K562 (cell line): ENCODE results near the gene TAS2R41. TPM values are rescaled to one million over a fixed set of nuclear protein-coding genes. Genes with fewer than 3 reads are reported as not detected.

Experiments
- ATAC-seq: fragments of 200-7000 bp; cut with Tn5 transposase; 3 replicates; pipeline ENCODE4 v1.9.1; 2020; ENCODE audit warnings: moderate library complexity
- BruUV-seq: library from RNA; stranded (reverse); fragments of 400-500 nt; replicated peaks from 2 replicates; lab custom pipeline; 2021; lab: Mats Ljungman, UMichigan
- CTCF ChIA-PET: fragments of 300-600 bp; formaldehyde crosslinking; extraction: SDS; loops from one replicate; lab custom pipeline; 2021; ENCODE audit warnings: low intra/inter-chr PET ratio; lab: Yijun Ruan, JAX
- POLR2A ChIA-PET: fragments of 300-600, 350-650 bp; sonication (Branson Sonifier 250); formaldehyde crosslinking; extraction: SDS; loops from one replicate; lab custom pipeline; 2021; ENCODE audit warnings: antibody characterized with exemption, inconsistent platforms; lab: Yijun Ruan, JAX
- DNase-seq, 4 experiments: peaks; one replicate each; pipeline versions ENCODE4 v3.0.0 to v3.0.0-alpha.2; 2011 to 2018; ENCODE audit warnings: low spot score in 3 of 4, mixed read lengths in 3 of 4; ENCODE audit errors: extremely low read depth in 1 of 4
- FAIRE-seq: peaks from 2 replicates; lab custom pipeline; 2011; peaks lifted over from hg19 to GRCh38; lab: Jason Lieb, UNC
- H2AFZ ChIP-seq: 2 replicates; pipeline ENCODE4 v1.6.0; 2011; ENCODE audit warnings: low read depth, low read length, control low read depth, inconsistent platforms
- H3K27ac ChIP-seq: fragments of 200-600 bp; 3 replicates; pipeline ENCODE4 v1.8.0; 2011; ENCODE audit warnings: low read depth, mild to moderate bottlenecking, control low read depth, inconsistent platforms, low read length, moderate library complexity, mixed read lengths; ENCODE audit errors: extremely low read depth
- H3K27me3 ChIP-seq, 2 experiments: fragments of 300-600 bp in 1 of 2; 2 replicates in 1 of 2; 3 replicates in 1 of 2; pipeline versions ENCODE4 v1.6.0 to v1.8.0; 2011; ENCODE audit warnings: inconsistent platforms in 2 of 2, low read length in 2 of 2, mild to moderate bottlenecking in 1 of 2, mixed read lengths in 1 of 2, moderate library complexity in 1 of 2; ENCODE audit not compliant: control insufficient read depth in 2 of 2, insufficient read depth in 2 of 2
- H3K36me3 ChIP-seq: fragments of 300-600 bp; 3 replicates; pipeline ENCODE4 v1.8.0; 2011; ENCODE audit warnings: mild to moderate bottlenecking, low read length, inconsistent platforms; ENCODE audit not compliant: control insufficient read depth, insufficient read depth
- H3K4me1 ChIP-seq, 2 experiments: fragments of 200-600 bp in 1 of 2; replicated peaks in 1 of 2; 2 replicates in 1 of 2; 3 replicates in 1 of 2; pipeline versions ENCODE4 v1.5.1 to v1.8.0; 2011; ENCODE audit warnings: inconsistent platforms in 2 of 2, low read length in 2 of 2, mild to moderate bottlenecking in 1 of 2, mixed read lengths in 1 of 2, moderate library complexity in 1 of 2; ENCODE audit not compliant: control insufficient read depth in 2 of 2, insufficient read depth in 2 of 2
- H3K4me2 ChIP-seq: 2 replicates; pipeline ENCODE4 v1.6.1; 2011; ENCODE audit warnings: low read length, control low read depth, inconsistent platforms, mixed read lengths; ENCODE audit not compliant: insufficient read depth
- H3K4me3 ChIP-seq: fragments of 200-600 bp; sonication (generic), shearing (Covaris generic); 2 replicates; pipeline ENCODE4 v1.5.1; 2016; ENCODE audit warnings: control low read depth, inconsistent platforms
- H3K79me2 ChIP-seq: fragments of 200-600 bp; 3 replicates; pipeline ENCODE4 v1.8.0; 2011; ENCODE audit warnings: low read length, inconsistent platforms; ENCODE audit not compliant: control insufficient read depth, insufficient read depth
- H3K9ac ChIP-seq, 2 experiments: 2 replicates each; pipeline versions ENCODE4 v1.6.0 to v1.6.1; 2011; ENCODE audit warnings: low read depth in 2 of 2, low read length in 2 of 2, control low read depth in 1 of 2, inconsistent platforms in 1 of 2, mild to moderate bottlenecking in 1 of 2, mixed read lengths in 1 of 2; ENCODE audit not compliant: insufficient read depth in 1 of 2
- H3K9me1 ChIP-seq: one replicate; pipeline ENCODE4 v1.6.0; 2011; ENCODE audit warnings: inconsistent platforms, mild to moderate bottlenecking, low read length, moderate library complexity; ENCODE audit not compliant: control insufficient read depth, insufficient read depth
- H3K9me3 ChIP-seq: replicated peaks from 2 replicates; pipeline ENCODE4 v1.5.1; 2011; ENCODE audit warnings: low read depth, low read length, inconsistent platforms; ENCODE audit not compliant: control insufficient read depth, insufficient read depth
- H4K20me1 ChIP-seq: replicated peaks from 2 replicates; pipeline ENCODE4 v1.6.1; 2011; ENCODE audit warnings: low read length, inconsistent platforms, mixed read lengths; ENCODE audit not compliant: control insufficient read depth, insufficient read depth
- ADNP ChIP-seq: fragments of 200-800 bp; sonication (Bioruptor generic); IDR thresholded peaks from 2 replicates; pipeline ENCODE4 v1.6.1; 2016; ENCODE audit warnings: missing genetic modification characterization, missing compliant biosample characterization
- CHAMP1 ChIP-seq: fragments of 450-650 bp; IDR thresholded peaks from 2 replicates; pipeline ENCODE4 v1.6.1; 2016; ENCODE audit warnings: mild to moderate bottlenecking
- CREB1 ChIP-seq, 2 experiments: sonication (generic) in 1 of 2; formaldehyde crosslinking in 1 of 2; IDR thresholded peaks; 2 replicates each; pipeline versions ENCODE4 v1.6.1 to v1.8.0; 2012 to 2022; ENCODE audit warnings: inconsistent platforms in 1 of 2, mild to moderate bottlenecking in 1 of 2, missing genetic modification reagents in 1 of 2, moderate library complexity in 1 of 2
- CSDE1 ChIP-seq, 2 experiments: fragments of 450-650 bp; IDR thresholded peaks; 2 replicates each; pipeline ENCODE4 v1.6.1; 2016; ENCODE audit warnings: mild to moderate bottlenecking in 1 of 2
- ERF ChIP-seq: fragments of 450-650 bp; formaldehyde crosslinking; IDR thresholded peaks from 2 replicates; pipeline ENCODE4 v1.4.0; 2020; ENCODE audit warnings: mild to moderate bottlenecking, mixed read lengths
- FOS ChIP-seq: IDR thresholded peaks from 3 replicates; pipeline ENCODE4 v1.6.1; 2011; ENCODE audit not compliant: insufficient read length; ENCODE audit errors: extremely low read depth
- IFI16 ChIP-seq: fragments of 250-450 bp; sonication (Bioruptor Pico); IDR thresholded peaks from 2 replicates; pipeline ENCODE4 v2.1.2; 2022; ENCODE audit warnings: mild to moderate bottlenecking, inconsistent platforms
- KHSRP ChIP-seq: fragments of 450-650 bp; IDR thresholded peaks from 2 replicates; pipeline ENCODE4 v1.6.1; 2017
- MAFG ChIP-seq: fragments of 450-650 bp; conservative IDR thresholded peaks from 2 replicates; pipeline ENCODE4 v1.6.1; 2016; ENCODE audit warnings: missing genetic modification characterization, missing compliant biosample characterization
- PPARD ChIP-seq: fragments of 250-450 bp; sonication (Bioruptor Pico); IDR thresholded peaks from 2 replicates; pipeline ENCODE4 v1.8.0; 2022; ENCODE audit warnings: inconsistent platforms, mild to moderate bottlenecking, moderate library complexity
- SMARCB1 ChIP-seq: IDR thresholded peaks from 2 replicates; pipeline ENCODE4 v1.6.1; 2011; ENCODE audit warnings: improper control_type of control experiment, low read depth; ENCODE audit not compliant: insufficient read length
- TAF1 ChIP-seq: IDR thresholded peaks from 2 replicates; pipeline ENCODE4 v1.6.1; 2011; ENCODE audit warnings: mild to moderate bottlenecking, low read length, moderate library complexity; ENCODE audit not compliant: insufficient read depth, control insufficient read depth, severe bottlenecking; ENCODE audit errors: extremely low read depth
- ZBTB1 ChIP-seq: sonication (generic); formaldehyde crosslinking; IDR thresholded peaks from 2 replicates; pipeline ENCODE4 v1.8.1; 2023; ENCODE audit warnings: missing genetic modification reagents, low read depth, mild to moderate bottlenecking, borderline replicate concordance
- ZFP1 ChIP-seq: fragments of 450-650 bp; formaldehyde crosslinking; IDR thresholded peaks from 2 replicates; pipeline ENCODE4 v1.4.0; 2020; ENCODE audit warnings: mild to moderate bottlenecking, mixed read lengths
- ZNF174 ChIP-seq: fragments of 250-450 bp; sonication (Bioruptor Pico); IDR thresholded peaks from 2 replicates; pipeline ENCODE4 v1.4.0; 2020; ENCODE audit warnings: mild to moderate bottlenecking
- ZNF239 ChIP-seq: fragments of 250-450 bp; sonication (Bioruptor Pico); IDR thresholded peaks from 2 replicates; pipeline ENCODE4 v1.4.0; 2020; ENCODE audit warnings: mild to moderate bottlenecking
- ZNF395 ChIP-seq: fragments of 200-800 bp; sonication (Bioruptor generic); IDR thresholded peaks from 2 replicates; pipeline ENCODE4 v1.6.1; 2017; ENCODE audit warnings: missing genetic modification characterization, missing compliant biosample characterization
- WGBS: fragments of 100-300 bp; shearing (Covaris generic); methylation state at CpG from one replicate; pipeline ENCODE4 v1.1.6; 2016; ENCODE audit warnings: low coverage, mixed read lengths; ENCODE audit not compliant: insufficient coverage; ENCODE audit errors: missing lambda C conversion rate; 5-methylcytosine and 5-hydroxymethylcytosine counted together
- in situ Hi-C: fragments of 300-500 bp; cut with MboI; formaldehyde crosslinking; loops from 4 replicates; pipeline ENCODE4 v1.15.0; 2018; ENCODE audit warnings: inconsistent platforms, mixed read lengths
- intact Hi-C: fragments of 100-400 bp; cut with micrococcal nuclease; formaldehyde crosslinking; loops from 2 replicates; pipeline ENCODE4 v1.14.2; 2022
- polyA plus RNA-seq, 8 experiments: library from polyadenylated mRNA; depleted of rRNA in 4 of 8; stranded (reverse) in 5 of 8; unstranded in 3 of 8; fragments of >200 nt; fragmentation: Nextera tagmentation in 2 of 8; fragmentation: Illumina TruSeq in 1 of 8; extraction: Ambion mirVana in 2 of 8; extraction: Trizol in 1 of 8; gene quantifications; 2 replicates each; pipeline versions ENCODE4 v1.2.1 to v1.2.3, GENCODE V29; 2011 to 2014; ENCODE audit warnings: inconsistent platforms in 1 of 8, missing spikeins in 1 of 8
- total RNA-seq, 7 experiments: library from RNA; depleted of rRNA in 6 of 7; stranded (reverse); fragments of >200 nt in 6 of 7; fragmentation: Illumina TruSeq in 2 of 7; extraction: Trizol in 2 of 7; gene quantifications; 2 replicates each; pipeline versions ENCODE4 v1.2.1 to v1.2.3, GENCODE V29; 2011 to 2021; ENCODE audit warnings: low replicate concordance in 1 of 7
- TF ChIP-seq, protein P1 (sequence below), 2 experiments: fragments of 450-650 bp in 1 of 2; sonication (generic) in 1 of 2; formaldehyde crosslinking; conservative IDR thresholded peaks; 2 replicates each; pipeline versions ENCODE4 v1.4.0 to v1.8.1; 2020 to 2022; ENCODE audit warnings: mild to moderate bottlenecking in 1 of 2, missing genetic modification reagents in 1 of 2

TAS2R41 gene
- total and polyA plus RNA-seq, 9 of the 15 experiments (the other 6 are each of a cell fraction or from before 2014, with no cell fraction given), result not detected

- peaks cover 0 to 13% of the 10 kb centered on the region in 2 experiments; a peak in 2 of 5 replicates for H3K4me1 ChIP-seq
- no peaks in the 10 kb centered on the region for H3K36me3 ChIP-seq
- no TSS peak for BruUV-seq
- no peak overlapping the region for H3K4me2 ChIP-seq
- intact Hi-C loops, result no loop called here
- TF ChIP-seq ZNF239 (CRISPR knock-in tag) (no peak), PPARD (CRISPR knock-in tag) (no peak), ZBTB1 (CRISPR knock-in tag) (no peak), CHAMP1 (no peak), FOS (no peak), TAF1 (no peak), ZNF395 (CRISPR knock-in tag) (no peak), CSDE1 (IDR thresholded peaks at IDR 0.05) (no peak), ERF (CRISPR knock-in tag) (no peak), ADNP (tag) (no peak), ZNF174 (no peak), MAFG (no peak), ZFP1 (CRISPR knock-in tag) (no peak), SMARCB1 (no peak), CREB1 (IDR thresholded peaks at IDR 0.05) (no peak), CREB1 (CRISPR knock-in tag; IDR thresholded peaks at IDR 0.05) (no peak), KHSRP (no peak), IFI16 (CRISPR knock-in tag) (no peak)
- TF ChIP-seq, protein P1, sequence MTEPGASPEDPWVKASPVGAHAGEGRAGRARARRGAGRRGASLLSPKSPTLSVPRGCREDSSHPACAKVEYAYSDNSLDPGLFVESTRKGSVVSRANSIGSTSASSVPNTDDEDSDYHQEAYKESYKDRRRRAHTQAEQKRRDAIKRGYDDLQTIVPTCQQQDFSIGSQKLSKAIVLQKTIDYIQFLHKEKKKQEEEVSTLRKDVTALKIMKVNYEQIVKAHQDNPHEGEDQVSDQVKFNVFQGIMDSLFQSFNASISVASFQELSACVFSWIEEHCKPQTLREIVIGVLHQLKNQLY (CRISPR knock-in tag; conservative IDR thresholded peaks at IDR 0.05), result no peak
- TF ChIP-seq, all 486 proteins: peak for 0
- WGBS, result 5% methylated on average over 2 of the region's 2 CpGs
- in situ Hi-C loops, result no loop called here
- ATAC-seq (no peak), FAIRE-seq (no peak), DNase-seq (no peak)
- no peaks in the 10 kb centered on the region for H4K20me1 ChIP-seq
- ChIA-PET POLR2A (interaction anchor here (0.7 to 1.9 kb wide), 2 partner anchors 10 to 64 kb away, joined by 3 to 5 read pairs; no protein-coding TSS in a partner anchor), CTCF (no interaction called here)
- H3K9me3 ChIP-seq, result no peaks in the 10 kb centered on the region
- H2AFZ ChIP-seq, result no peak overlapping the region
- no peak overlapping the region for H3K9ac ChIP-seq
- H3K9me1 ChIP-seq, result no peaks in the 10 kb centered on the region
- H3K27me3 ChIP-seq, result peaks cover 25 to 32% of the 10 kb centered on the region in 2 experiments
- no peak overlapping the region for H3K27ac ChIP-seq
- H3K4me3 ChIP-seq, result no peak overlapping the region
- H3K79me2 ChIP-seq, result no peaks in the 10 kb centered on the region
These were observed 36.8 kb downstream of the TAS2R41 start for GRCh38 chr7:143514487-143514886.
